ENCODE measurements around the gene GALM. TPM values are rescaled to one million over a fixed set of nuclear protein-coding genes. Genes with fewer than 3 reads are reported as not detected.

Gene GALM
- total and polyA plus RNA-seq, 10 of the 15 experiments (the other 5 are each of a cell fraction or from before 2014, with no cell fraction given), result 1.1 to 4.0 (median 1.7) TPM

GRCh38 chr2:38716185-38716584, 50.3 kb downstream of the GALM start:
- H3K27ac ChIP-seq (ENCODE audit: control insufficient read depth, insufficient read depth), result no peak overlapping the region
- H2AFZ ChIP-seq (ENCODE audit: control insufficient read depth, low read depth, low read length), result no peak overlapping the region
- no peak overlapping the region for H3K4me3 ChIP-seq
- ATAC-seq (no peak), DNase-seq (ENCODE audit: low read depth, low spot score) (no peak), FAIRE-seq (no peak)
- peaks cover 9% of the 10 kb centered on the region for H3K4me1 ChIP-seq (ENCODE audit: control insufficient read depth, insufficient read depth, low read length)
- no peak overlapping the region for H3K4me2 ChIP-seq (ENCODE audit: control insufficient read depth, insufficient read depth)
- H3K27me3 ChIP-seq (replicated peaks in 1 of 2; ENCODE audit: control insufficient read depth in 2 of 2, insufficient read depth in 2 of 2, low read length in 1 of 2), result no peaks in the 10 kb centered on the region
- in situ Hi-C loops (cut with MboI), result no loop called here
- SMC1A ChIA-PET (ENCODE audit: uncharacterized antibody, unreplicated experiment), result interaction anchor here (1.0 to 1.6 kb wide), 6 partner anchors 9 to 183 kb away, joined by 3 to 6 read pairs (median 4); no protein-coding TSS in a partner anchor
- POLR2A ChIA-PET, result no interaction called here
- TF ChIP-seq CBFB (IDR thresholded peaks at IDR 0.05; ENCODE audit: low read depth), result no peak
- no peak for TF ChIP-seq TARDBP (IDR thresholded peaks at IDR 0.05; ENCODE audit: borderline replicate concordance)
- TF ChIP-seq REST (IDR thresholded peaks at IDR 0.05; ENCODE audit: low read depth, low read length), result no peak
- no peak for TF ChIP-seq KLF5 (IDR thresholded peaks at IDR 0.05; ENCODE audit: partially characterized antibody)
- no peaks in the 10 kb centered on the region for H4K20me1 ChIP-seq (ENCODE audit: control insufficient read depth, insufficient read depth)
- no peaks in the 10 kb centered on the region for H3K9me3 ChIP-seq (replicated peaks; ENCODE audit: control insufficient read depth, insufficient read depth, low read length)
- BruUV-seq (replicated peaks), result no TSS peak
- H3K9ac ChIP-seq (ENCODE audit: control insufficient read depth, insufficient read depth, low read length), result no peak overlapping the region
- RAD21 ChIA-PET (ENCODE audit: unreplicated experiment), result interaction anchor here (0.9 to 2.0 kb wide), 2 partner anchors 111 to 134 kb away, joined by 3 to 7 read pairs; no protein-coding TSS in a partner anchor
- no peaks in the 10 kb centered on the region for H3K36me3 ChIP-seq (ENCODE audit: control insufficient read depth in 2 of 2, insufficient read depth in 2 of 2, low read length in 1 of 2)
- WGBS (ENCODE audit: insufficient coverage, insufficient replicate concordance, low lambda C conversion rate, missing lambda C conversion rate), result 91% methylated on average over 6 of the region's 6 CpGs
- intact Hi-C loops (cut with micrococcal nuclease; ENCODE audit: unreplicated experiment), result no loop called here
- H3K79me2 ChIP-seq (ENCODE audit: control insufficient read depth, insufficient read depth, low read length), result no peaks in the 10 kb centered on the region
- CTCF ChIA-PET, result interaction anchor here (0.9 to 2.5 kb wide), 4 partner anchors 9 to 135 kb away, joined by 3 to 9 read pairs (median 6); no protein-coding TSS in a partner anchor
